22Rv1 (cell line): ENCODE results near the gene ITGB1.

Experiments used
- ZFX ChIP-seq: fragments of 450-650 bp; IDR thresholded peaks from 2 replicates; pipeline ENCODE4 v1.6.1; 2017; ENCODE audit warnings: antibody characterized with exemption, borderline replicate concordance
- TF ChIP-seq, protein P1 (sequence below): fragments of 450-650 bp; IDR thresholded peaks from 2 replicates; pipeline ENCODE4 v1.5.1; 2017; ENCODE audit warnings: mild to moderate bottlenecking

DNA sequence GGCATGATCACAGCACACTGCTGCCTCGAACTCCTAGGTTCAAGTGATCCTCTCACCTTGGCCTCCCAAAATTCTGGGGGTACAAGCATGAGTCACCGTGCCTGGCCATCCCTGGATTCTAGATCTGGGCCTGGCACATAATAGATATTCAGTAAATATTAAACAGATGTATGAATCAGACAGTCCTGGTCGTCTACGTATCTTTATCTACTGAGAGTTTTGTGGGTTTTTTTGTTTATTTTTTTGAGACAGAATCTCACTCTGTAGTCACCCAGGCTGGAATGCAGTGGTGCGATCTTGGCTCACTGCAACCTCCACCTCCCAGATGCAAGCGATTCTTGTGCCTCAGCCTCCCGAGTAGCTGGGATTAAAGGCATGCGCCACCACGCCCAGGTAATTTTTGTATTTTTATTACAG, 24.3 kb upstream of the ITGB1 start:
- TF ChIP-seq, protein P1, sequence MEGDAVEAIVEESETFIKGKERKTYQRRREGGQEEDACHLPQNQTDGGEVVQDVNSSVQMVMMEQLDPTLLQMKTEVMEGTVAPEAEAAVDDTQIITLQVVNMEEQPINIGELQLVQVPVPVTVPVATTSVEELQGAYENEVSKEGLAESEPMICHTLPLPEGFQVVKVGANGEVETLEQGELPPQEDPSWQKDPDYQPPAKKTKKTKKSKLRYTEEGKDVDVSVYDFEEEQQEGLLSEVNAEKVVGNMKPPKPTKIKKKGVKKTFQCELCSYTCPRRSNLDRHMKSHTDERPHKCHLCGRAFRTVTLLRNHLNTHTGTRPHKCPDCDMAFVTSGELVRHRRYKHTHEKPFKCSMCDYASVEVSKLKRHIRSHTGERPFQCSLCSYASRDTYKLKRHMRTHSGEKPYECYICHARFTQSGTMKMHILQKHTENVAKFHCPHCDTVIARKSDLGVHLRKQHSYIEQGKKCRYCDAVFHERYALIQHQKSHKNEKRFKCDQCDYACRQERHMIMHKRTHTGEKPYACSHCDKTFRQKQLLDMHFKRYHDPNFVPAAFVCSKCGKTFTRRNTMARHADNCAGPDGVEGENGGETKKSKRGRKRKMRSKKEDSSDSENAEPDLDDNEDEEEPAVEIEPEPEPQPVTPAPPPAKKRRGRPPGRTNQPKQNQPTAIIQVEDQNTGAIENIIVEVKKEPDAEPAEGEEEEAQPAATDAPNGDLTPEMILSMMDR = no peak
- no peak for TF ChIP-seq ZFX
